ENCODE results near the gene POLR3A.

Gene POLR3A

DNA sequence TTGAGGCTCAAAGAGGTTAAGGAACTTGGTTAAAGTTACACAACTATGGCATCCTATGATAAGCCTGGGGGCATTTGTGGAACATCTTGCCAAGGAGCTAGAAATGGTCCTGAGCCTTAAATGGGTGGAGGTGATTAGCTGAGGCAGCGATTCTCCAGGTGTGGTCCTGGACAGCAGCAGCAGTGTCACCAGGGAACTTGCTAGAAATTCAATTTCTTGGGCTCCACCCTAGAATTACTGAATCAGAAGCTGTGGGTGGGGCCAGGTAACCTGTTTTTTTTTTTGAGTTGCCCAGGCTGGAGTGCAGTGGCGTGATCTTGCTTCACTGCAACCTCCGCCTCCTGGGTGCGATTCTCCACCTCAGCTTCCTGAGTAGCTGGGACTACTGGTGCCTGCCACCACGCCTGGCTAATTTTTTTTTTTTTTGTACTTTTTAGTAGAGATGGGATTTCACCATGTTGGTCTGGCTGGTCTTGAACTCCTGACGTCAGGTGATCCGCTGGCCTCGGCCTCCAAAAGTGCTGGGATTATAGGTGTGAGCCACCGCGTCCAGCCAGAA is 17.5 kb upstream of the POLR3A start:
- no peak for DNase-seq

DNA sequence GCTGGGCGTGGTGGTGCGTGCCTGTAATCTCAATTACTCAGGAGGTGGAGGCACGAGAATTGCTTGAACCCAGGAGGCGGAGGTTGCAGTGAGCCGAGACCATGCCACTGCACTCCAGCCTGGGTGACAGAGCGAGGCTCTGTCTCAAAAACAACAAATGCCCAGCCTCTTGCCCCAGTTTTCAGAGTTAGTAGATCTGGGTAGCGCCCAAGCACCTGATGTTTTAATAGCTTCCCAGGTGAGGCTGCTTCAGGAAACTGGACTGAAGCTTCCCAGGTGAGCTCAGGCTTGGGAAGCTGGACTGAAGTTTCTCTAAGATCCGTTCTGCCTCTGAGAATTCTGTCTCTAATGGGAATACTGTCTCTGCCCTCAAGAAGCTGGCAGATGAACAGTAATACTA is 16.5 kb upstream of the POLR3A start:
- no peak for DNase-seq

DNA sequence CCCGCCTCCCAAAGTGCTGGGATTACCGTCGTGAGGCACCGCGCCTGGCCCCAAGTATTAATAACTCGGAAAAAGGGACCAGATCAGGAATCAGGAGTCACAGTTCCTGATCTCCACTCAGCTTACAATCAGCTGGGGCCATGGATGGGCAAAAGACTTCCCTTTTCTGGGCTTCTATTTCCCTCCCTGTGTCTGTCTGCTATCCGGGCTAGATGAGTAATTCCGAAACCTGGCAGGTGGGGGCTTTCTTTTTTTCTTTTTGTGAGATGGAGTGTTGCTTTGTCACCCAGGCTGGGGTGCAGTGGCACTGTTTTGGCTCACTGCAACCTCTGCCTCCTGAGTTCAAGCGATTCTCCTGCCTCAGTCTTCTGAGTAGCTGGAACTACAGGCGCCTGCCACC is 15.9 kb upstream of the POLR3A start:
- no peak for DNase-seq

DNA sequence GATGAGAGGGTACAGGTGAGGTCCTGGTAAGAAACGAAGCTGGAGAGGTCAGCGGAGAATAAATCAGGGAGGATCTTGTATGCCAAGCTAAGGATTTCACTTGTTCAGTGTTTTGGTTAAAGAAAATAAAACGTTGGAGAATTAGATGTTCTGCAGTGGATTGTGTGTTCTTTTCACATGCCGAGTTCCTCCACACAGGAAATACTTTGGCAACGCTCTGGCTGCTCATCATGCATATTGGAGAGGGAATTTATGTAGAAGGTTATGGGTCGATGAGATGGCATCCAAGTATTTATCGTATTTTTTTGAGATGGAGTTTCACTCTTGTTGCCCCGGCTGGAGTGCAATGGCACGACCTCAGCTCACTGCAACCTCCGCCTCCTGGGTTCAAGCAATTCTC is 15.4 kb upstream of the POLR3A start:
- no peak for DNase-seq

DNA sequence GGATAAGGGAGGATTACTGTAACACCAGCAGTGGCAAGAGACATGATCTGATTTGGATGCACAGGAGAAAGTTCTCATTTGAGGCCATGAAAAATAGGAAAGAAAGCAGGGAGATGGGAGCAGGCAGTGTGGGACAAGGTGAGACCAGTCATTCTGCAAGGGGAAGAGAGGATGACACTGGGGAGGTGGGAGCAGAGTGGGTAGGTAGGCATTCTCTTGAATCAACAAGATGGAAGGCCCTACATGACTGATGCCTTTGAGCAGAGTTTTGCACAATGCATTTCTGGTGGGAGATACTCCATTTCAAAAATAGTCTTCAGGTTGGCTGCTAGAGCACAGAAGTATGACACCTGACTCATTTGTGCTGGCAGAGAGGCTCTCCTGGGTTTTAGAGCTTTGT is 14.9 kb upstream of the POLR3A start:
- DNase-seq, result no peak

DNA sequence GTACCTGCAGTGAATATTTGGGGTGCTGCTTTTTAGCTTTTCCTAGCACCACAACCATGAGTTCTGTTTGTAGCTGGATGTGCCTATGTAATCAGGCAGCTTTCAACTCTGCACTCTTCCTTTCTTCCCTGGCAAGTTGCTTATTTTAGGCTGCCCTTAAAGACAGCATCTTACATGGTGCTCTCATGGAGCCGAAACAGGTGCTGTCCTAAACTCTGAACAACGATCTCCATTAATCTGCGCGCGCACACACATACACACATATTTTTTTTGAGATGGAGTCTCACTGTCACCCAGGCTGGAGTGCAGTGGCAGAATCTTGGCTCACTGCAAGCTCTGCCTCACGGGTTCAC is 13.4 kb upstream of the POLR3A start:
- DNase-seq, result no peak

DNA sequence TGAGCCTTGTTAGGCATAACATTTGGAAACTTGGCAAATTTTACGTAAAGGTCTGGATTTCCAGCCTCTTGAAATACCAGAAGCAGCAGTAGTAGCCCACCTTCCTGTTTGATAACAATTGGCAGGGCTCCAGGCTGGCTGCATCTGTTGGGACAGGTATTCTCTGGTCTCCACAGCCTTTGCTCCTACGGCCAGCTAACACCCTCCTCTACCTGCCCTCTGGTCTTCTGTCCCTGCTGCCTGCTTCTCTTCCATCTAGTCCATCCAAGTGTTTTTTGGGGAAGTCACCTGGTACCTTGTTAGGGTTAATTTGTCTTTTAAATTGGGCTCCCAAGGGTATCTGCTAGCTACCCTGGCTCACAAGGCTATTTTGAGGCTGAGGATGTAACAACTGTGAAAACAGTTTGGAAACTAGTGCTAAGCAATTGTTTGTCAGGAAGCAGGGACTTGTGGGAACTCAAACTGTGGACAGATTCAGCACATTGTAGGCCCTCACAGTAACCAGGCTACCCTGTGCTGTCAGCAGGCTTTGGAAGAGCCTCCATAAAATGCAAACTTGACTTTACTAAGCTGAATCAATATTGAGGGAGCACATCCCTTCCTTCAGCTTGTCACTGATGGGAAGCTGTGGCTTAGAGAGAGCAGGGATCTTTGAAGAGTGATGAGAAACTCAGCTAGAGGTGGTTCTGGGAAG is 12.9 kb upstream of the POLR3A start:
- DNase-seq, result no peak

DNA sequence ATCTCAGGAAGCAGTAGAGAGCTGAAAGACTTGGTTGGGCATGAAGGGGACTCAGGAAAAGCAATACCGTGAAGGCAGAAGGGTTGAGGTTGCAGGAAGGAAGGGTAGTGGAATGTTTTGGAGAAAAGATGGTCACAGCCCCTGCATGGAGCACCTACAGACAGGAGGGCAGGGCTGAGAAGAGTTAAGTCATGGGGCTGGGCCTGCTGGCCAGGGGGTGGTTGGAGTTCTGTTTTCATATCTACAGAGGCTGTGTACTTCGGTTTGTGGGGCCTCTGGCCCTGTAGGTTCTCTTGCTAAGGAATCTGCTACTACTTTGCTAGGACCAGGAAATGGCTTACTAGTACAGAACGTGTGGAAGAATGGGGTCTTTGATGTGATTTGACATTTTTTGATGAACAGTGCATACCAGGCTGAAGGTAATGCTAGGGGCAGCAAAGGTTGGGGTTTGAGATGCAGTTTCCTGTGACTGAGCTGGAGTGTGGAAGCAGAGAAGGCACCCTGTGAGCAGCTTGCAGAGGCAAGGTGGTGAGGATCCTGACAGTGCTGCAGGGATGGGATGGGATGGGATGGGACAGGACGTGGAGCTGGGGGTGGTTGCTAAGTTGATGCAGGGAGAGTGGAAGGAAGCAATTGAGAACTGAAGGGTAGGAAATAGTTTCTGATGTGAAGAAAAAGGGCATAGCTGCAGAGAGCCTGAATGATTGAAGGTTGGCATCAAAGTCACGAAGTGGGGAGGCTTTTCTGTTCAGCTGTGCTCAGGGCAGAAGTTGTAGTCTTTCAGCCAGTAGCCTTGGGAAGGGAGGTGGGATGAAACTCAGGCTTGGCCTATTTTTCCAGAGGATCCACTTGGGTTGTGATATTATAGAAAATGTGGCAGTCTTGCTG is 12.1 kb upstream of the POLR3A start:
- no peak for DNase-seq

DNA sequence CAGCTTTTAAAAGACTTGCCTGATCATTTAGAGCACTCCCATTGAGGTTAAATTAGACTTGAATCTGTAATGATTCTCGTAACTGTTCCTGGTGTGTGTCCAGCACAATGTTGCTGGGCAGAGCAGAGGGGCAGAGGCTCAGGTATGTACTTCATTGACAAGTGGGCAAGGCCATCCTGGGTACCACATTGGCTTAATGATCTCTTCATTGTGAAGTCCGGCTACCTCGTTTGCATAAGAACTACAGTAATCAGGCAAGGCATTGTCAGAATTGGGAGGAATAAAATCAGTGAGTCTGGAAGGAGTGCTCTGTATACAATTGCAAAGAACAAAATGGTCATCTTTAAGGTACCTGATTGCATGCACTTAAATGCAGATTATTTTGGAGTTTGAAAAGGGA is 10.4 kb upstream of the POLR3A start:
- no peak for DNase-seq

DNA sequence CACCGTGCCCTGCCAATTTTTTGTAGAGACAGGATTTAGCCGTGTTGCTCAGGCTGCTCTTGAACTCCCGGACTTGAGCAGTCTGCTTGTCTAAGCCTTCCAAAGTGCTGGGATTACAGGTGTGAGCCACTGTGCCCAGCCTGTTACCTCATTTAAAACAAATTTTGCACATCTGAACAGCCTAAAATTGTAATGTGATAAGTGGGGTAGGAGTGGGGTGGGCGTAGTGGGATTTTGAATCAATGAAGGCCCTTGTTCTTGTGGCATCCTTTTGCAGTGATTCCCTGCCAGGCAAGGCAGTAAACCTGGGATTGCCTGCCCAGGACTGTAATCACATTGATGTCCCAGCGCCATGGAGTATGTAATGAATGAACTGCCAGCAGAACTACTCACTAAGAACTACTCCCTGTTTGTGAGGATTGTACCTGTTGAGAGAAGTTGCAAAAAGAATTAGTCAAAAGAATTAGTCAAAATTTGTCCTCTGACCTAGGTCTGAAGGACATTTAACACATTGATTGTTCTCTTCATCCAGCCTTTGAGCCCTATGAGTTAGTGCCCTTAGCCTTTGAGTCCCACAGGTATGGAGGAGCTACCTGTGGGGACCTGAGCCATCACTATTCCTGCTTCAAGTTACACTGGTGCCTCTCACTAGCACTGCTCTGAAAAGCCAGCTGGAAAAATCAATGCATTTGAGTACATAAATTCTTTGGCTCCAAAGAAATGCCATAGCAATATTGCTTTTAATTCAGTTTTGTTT is 9.7 kb upstream of the POLR3A start:
- no peak for DNase-seq

DNA sequence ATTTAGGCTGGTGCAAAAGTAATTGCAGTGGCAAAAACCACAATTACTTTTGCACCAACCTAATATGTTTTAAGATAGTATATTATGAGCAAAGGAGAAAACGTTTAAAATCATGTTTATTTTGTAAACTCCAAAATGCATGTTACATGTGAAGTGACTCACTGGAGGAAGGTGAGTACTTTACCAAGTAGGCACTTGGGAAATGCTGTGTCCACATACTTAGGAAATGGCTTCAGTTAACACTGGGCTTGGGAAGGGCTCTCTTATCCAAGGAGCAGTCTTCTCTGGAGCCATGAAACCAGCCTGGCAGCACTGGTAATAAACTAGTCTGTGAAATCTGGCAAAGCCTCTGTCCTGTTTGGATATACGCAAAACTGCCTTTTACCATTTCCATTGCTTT is 8.8 kb upstream of the POLR3A start:
- no peak for DNase-seq

DNA sequence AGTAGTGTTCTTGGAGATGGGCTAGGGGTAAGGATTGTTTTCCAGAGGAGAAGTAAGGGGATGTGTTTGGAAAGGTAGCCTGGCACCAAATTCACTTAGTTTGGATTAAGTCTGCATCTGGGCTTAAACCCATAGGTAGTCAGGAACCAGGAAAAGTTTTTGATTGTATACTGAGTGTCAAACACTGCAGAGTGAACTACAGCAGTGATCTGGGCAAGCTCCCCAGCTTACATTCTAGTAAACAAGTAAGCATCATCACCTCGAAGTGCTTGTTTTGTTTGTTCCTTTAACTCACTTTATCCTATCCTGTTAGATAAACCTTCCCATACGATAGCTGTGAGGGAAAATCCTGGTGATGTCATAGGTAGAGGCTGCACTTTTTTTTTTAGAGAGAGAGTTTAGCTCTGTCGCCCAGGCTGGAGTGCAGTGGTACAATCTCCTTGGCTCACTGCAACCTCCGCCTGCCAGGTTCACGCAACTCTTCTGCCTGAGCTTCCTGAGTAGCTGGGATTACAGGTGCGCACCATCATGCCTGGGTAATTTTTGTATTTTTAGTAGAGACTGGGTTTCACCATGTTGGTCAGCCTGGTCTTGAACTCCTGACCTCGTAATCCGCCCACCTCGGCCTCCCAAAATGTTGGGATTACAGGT is 6.7 kb upstream of the POLR3A start:
- no peak for DNase-seq

DNA sequence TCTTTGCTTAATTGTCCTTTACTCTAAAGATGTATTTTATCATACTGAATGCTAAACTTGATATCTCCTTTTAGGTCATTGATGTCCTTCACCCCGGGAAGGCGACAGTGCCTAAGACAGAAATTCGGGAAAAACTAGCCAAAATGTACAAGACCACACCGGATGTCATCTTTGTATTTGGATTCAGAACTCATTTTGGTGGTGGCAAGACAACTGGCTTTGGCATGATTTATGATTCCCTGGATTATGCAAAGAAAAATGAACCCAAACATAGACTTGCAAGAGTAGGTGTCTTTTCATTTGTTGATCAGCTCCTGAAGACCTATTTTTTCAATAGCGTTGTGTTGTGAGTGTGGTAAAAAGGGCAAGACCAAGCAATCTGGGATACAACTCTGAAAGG is 6.1 kb upstream of the POLR3A start:
- DNase-seq, result no peak

DNA sequence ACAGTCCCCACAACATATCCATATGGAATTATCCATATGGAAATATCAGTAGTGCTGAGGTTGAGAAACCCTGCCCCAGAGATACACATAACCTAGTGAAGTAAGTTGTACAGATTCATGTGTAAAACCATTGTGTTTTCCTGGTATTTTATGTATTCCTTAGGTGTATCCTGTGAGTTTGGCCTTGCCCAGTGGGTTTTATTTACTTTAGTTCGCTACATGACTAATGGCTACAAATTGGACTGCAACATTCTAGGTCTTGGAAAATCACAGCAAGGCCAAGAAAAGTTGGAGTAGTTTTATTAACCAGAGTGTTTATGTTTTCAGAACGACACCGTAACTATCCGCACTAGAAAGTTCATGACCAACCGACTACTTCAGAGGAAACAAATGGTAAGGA is 5.7 kb upstream of the POLR3A start:
- DNase-seq, result no peak

DNA sequence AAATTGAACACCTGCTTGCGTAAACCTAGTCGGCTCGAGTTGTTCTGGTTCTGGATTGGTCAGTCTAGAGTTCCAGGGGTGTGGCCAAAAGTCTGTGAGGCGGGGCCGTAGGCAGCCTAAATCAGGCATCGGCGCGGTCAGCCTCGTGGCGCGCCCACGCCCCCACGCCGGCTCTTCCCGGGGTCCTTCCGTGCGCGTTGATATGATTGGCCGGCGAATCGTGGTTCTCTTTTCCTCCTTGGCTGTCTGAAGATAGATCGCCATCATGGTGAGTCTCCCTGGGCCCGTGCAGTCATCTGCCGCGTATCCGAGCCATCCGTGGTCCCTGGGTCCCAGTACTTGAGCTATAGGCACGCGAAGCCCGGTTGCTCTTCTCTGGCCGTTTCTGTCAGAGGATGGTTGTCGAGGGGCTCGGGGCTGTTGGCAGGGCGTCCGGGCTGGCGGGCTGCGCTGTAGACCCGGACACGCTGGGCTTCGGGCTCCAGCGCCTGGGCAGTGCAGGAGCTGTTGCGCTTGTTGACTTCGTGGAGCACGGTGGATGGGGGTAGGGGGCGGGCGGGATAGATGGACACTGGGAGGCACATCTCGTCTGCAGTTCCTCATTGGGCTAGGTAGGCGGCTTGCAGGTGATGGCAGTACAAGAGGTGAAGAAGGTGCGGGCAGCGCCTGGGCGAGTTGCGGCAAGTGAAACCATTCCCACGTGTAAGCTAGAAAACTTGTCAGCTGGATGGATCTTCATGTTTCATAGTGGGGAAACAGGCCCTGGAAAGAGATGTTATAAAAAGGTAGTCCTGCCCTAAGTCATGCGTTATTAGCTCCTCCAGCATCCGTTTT is 4.5 kb upstream of the POLR3A start, which contains the start of gene RPS24:
Gene RPS24, plus strand, starts transcription at position 227 of the 834 bp plus-strand sequence. Its CDS starts 39 bp downstream, at position 266.
- peak; percentile 94 for DNase-seq

DNA sequence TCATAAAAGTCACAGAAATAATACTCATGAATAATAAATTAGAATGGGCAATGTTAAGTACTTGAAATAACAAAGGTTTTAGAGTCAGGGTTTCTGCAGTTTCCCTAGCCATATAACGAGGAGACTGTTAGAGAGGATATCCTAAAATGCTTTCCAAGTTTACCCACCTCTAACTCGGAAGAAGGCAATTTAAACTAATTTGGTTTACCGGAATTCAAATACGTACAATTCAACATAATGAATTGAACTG is 4.0 kb upstream of the POLR3A start:
- DNase-seq, result no peak

DNA sequence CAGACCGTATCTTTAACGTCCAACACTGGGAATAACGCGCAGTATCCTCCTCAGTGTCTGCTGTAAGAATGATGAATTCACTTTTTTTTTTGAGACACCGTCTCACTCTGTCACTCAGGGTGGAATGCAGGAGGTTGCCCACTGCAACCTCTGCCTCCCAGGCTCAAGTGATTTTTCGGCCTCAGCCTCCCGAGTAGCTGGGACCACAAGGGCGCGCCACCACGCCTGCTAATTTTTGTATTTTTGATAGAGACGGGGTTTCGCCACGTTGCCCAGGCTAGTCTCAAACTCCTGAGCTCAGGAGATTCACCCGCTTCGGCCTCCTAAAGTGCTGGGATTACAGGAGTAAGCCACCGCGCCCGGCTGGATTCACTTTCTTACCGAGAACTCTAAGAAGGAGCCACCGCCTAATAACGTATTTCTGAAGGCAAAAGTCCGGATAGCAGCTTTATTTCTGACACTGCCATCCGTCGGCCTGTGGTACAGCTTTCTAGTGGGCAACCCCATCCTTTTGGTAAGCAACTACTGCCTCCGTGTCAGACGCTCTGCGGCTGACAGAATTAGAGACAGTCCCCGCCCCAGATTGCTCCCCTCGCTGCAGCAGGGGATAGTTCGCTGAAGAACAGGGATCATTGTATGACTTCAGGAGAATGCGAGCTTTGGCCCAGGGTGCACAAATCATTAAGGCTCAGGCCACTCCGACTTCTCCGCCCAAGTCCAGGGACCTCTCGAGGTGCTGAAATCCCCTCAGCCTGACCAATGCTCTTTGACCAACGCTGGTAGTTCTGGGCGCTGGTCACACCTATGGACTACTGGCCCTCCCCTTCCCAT is 662 bp downstream of the POLR3A start:
- no peak for DNase-seq

DNA sequence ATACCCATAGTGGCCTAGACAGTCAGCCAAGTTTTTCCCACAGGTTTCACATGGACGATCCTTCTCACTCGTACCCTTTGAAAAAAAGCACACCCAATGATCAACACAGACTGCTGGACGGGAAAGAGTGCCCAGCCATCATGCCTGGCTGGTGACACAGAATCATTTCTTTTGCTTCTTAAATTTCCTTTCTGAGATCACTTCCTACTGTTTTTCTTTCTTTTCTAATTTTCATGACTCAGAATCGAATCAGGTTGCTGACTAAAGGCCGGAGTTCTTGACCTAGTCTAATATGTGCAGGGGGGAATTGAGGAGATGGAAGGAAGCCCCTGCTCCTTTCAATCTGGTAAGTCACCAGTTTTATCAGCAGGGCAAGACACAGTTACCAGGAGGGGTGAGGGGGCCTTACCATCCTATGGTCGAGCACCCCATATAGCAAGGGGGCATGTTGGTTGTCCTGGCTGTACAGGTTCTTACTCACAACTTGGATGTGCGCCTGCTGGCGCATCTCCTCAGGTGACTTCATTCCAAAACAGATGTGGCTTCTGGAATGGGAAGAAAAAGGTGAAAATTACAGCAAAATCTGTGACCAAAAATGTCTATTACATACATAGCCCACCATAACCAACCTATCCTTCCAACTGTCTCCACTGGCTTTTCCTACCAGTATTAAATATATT is 3.5 kb downstream of the POLR3A start:
- DNase-seq, result no peak

DNA sequence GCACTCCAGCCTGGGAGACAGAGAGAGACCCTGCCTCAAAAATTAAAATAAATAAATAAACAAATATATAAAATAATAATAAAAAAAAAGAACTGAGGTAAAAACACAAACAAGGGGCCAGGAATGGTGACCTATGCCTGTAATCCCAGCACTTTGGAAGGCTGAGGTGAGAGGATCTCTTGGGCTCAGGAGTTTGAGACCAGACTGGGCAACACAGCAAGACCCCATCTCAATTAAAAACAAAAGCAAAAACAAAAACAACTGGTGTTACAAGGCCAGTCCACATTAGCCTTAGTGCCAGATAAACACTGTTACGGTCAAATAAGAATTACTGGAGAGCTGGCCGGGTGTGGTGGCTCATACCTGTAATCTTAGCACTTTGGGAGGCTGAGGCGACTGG is 5.6 kb downstream of the POLR3A start:
- no peak for DNase-seq

DNA sequence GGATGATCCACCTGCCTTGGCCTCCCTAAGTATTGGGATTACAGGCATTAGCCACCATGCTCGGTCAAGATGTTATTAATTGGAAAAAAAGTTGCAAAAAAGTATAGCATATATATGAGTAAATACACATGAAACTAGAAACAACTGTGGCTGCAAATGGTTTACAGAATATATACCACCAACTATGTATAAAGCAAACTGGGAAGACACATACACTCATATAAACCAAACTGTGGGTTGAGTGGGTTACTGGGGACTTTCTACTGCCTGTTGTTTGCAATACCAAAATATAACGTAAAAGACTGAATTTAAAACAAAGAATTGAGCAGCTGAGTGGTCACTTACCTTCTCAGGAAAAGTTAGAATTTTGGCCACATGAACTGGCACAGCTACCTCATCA is 8.1 kb downstream of the POLR3A start:
- DNase-seq, result no peak

DNA sequence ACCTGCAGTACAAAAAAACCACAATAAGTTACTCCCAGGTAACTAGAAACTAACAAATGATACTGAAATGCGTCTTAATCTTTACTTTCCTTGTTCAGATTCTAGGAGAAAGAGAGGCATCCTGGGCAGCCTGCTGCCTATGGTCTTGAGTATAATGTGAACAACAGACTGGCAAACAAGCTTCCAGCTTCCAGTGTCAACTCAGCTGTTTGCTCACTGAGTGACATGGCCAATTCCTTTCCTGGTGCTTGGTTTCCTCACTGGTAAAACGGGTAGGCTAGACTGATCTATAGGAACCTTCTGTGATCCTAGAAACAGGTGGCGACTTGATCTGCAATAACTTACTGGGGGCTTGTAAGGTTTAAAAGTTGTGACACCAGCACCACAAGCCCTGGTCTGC is 10.1 kb downstream of the POLR3A start:
- DNase-seq, result no peak

Measured in COR-L47 (cell line).